ENCODE results near the gene CACNA2D4. TPM values are rescaled to one million over a fixed set of nuclear protein-coding genes. Genes with fewer than 3 reads are reported as not detected.

CACNA2D4 gene
- total and polyA plus RNA-seq, 2 of the 13 experiments (the other 11 are each of a cell fraction or from before 2014, with no cell fraction given): 14.2 to 136 TPM

DNA sequence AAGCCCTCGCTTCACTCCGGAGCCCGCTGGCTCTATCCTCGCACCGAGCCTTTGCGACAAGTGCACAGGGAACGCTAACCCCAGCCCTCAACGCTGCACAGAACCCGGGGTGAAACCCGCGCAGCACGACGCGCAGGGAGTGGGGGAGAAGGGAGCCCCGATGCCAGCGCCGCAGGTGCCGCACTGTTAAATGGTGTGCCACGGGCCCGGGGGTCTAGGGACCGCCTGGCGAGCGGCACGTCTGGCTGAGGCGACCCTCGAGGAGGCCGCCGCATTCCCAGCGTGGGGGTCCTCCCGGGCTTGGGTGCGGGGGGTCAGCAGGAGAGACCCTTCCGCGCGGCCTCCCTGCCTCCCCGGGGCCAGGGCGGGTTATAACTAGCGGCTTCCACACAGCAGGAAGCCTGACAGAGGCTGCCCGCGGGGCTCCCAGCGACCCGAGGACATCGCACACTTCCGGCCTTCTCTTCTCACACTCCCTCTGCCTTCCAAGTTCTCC lies 121.9 kb downstream of the CACNA2D4 start (continued):
- TF ChIP-seq, protein P1, sequence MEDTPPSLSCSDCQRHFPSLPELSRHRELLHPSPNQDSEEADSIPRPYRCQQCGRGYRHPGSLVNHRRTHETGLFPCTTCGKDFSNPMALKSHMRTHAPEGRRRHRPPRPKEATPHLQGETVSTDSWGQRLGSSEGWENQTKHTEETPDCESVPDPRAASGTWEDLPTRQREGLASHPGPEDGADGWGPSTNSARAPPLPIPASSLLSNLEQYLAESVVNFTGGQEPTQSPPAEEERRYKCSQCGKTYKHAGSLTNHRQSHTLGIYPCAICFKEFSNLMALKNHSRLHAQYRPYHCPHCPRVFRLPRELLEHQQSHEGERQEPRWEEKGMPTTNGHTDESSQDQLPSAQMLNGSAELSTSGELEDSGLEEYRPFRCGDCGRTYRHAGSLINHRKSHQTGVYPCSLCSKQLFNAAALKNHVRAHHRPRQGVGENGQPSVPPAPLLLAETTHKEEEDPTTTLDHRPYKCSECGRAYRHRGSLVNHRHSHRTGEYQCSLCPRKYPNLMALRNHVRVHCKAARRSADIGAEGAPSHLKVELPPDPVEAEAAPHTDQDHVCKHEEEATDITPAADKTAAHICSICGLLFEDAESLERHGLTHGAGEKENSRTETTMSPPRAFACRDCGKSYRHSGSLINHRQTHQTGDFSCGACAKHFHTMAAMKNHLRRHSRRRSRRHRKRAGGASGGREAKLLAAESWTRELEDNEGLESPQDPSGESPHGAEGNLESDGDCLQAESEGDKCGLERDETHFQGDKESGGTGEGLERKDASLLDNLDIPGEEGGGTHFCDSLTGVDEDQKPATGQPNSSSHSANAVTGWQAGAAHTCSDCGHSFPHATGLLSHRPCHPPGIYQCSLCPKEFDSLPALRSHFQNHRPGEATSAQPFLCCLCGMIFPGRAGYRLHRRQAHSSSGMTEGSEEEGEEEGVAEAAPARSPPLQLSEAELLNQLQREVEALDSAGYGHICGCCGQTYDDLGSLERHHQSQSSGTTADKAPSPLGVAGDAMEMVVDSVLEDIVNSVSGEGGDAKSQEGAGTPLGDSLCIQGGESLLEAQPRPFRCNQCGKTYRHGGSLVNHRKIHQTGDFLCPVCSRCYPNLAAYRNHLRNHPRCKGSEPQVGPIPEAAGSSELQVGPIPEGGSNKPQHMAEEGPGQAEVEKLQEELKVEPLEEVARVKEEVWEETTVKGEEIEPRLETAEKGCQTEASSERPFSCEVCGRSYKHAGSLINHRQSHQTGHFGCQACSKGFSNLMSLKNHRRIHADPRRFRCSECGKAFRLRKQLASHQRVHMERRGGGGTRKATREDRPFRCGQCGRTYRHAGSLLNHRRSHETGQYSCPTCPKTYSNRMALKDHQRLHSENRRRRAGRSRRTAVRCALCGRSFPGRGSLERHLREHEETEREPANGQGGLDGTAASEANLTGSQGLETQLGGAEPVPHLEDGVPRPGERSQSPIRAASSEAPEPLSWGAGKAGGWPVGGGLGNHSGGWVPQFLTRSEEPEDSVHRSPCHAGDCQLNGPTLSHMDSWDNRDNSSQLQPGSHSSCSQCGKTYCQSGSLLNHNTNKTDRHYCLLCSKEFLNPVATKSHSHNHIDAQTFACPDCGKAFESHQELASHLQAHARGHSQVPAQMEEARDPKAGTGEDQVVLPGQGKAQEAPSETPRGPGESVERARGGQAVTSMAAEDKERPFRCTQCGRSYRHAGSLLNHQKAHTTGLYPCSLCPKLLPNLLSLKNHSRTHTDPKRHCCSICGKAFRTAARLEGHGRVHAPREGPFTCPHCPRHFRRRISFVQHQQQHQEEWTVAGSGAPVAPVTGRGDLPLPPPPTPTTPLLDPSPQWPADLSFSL (CRISPR knock-in tag; IDR thresholded peaks at IDR 0.05): 0 out of 2 replicates have a peak, but pooled peaks have one; percentile 20
- TF ChIP-seq ETV5 (CRISPR knock-in tag; IDR thresholded peaks at IDR 0.05; ENCODE audit: borderline replicate concordance): no peak
- TF ChIP-seq NR1H2 (CRISPR knock-in tag; IDR thresholded peaks at IDR 0.05; ENCODE audit: borderline replicate concordance, low read depth): 0 out of 2 replicates have a peak, but pooled peaks have one; percentile 30
- 0 out of 2 replicates have a peak, but pooled peaks have one; percentile 8 for TF ChIP-seq ZNF274 (CRISPR knock-in tag; IDR thresholded peaks at IDR 0.05)
- 0 out of 2 replicates have a peak, but pooled peaks have one; percentile 49 for TF ChIP-seq ZNF790 (CRISPR knock-in tag; IDR thresholded peaks at IDR 0.05; ENCODE audit: borderline replicate concordance)
- no peak for TF ChIP-seq IRF2 (CRISPR knock-in tag; IDR thresholded peaks at IDR 0.05)
- no peak for TF ChIP-seq KLF9 (CRISPR knock-in tag; IDR thresholded peaks at IDR 0.05; ENCODE audit: low read depth)
- TF ChIP-seq FOXC1 (CRISPR knock-in tag; IDR thresholded peaks at IDR 0.05; ENCODE audit: borderline replicate concordance): no peak
- TF ChIP-seq AGO2 (optimal IDR thresholded peaks at IDR 0.05; ENCODE audit: low read depth, low read length): peak; percentile 74
